H54 (cell line): ENCODE results near the gene CTNNA3.

ENCODE experiments used
- DNase-seq: peaks from one replicate; pipeline ENCODE4 v3.0.0; 2011; ENCODE audit warnings: low spot score, mixed read lengths; ENCODE audit not compliant: insufficient read length
- FAIRE-seq: peaks from 3 replicates; lab custom pipeline; 2011; peaks lifted over from hg19 to GRCh38; lab: Jason Lieb, UNC
- POLR2A ChIP-seq: IDR thresholded peaks from 2 replicates; pipeline ENCODE4 v1.6.1; 2011; ENCODE audit warnings: low read depth, mild to moderate bottlenecking, low read length

The CTNNA3 gene

DNA sequence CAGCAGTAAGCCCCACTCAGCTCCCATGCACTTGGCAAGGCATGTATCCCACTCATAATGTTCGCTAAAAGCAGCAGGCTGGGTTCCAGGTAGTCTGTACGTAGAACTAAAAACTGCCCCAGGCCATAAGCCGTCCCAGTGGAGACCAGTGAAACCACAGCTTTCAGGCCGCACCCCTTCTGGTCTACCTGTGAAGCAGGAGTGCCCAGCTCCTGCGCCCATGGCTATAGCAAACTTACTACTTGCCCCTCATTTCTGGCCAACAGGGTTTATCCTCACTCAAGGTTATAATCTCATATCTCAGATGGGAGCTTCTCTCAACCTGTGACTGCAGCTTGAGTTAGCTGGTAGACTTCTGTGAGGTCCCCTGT is 1108.3 kb downstream of the CTNNA3 start:
- FAIRE-seq (no peak), DNase-seq (no peak)
- TF ChIP-seq POLR2A: no peak

DNA sequence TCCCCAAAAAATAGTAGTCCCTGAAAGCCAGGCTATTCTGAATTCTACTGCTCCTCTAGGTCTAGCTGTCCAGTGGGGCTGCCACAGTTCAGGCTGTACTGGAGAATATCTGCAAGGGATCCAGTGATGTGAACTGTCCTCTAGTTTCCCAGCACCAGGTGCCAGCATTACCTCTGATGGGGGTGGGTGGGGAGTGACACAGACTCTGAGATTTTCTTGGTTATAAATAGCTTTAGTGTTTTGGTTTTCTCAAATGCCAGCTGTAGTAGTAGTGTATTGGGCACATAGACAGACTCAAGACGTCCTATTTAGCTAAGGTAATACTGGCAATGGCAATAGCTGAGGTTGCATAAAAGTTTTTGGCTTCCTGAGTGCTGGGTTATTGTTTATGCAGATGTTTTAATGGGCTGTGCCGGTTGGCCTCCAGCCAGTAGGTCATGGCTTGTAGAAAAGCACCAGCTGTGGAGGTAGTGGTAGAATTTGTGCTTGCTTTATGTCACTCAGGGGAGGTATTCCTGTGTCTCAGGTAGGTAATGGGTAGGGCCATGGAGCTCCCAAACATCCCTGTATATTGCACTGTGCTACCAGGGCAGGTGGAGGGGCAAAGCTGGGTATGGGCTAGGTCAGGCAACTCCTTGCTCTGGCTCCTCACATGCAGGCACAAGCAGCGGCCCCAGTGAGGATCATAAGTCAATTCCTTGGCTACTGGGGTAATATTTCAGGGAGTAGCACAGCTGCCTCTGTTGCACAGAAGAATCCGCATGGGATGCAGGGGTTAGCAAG is 1108.9 kb downstream of the CTNNA3 start:
- no peak for FAIRE-seq
- no peak for TF ChIP-seq POLR2A
- no peak for DNase-seq

- TF ChIP-seq POLR2A: no peak
- DNase-seq: no peak
- FAIRE-seq: no peak
Measured at GRCh38 chr10:66586073-66586472, 1109.9 kb downstream of the CTNNA3 start.

GRCh38 chr10:66575251-66575855 is 1120.6 kb downstream of the CTNNA3 start:
- DNase-seq (no peak), FAIRE-seq (peak; percentile 15)
- TF ChIP-seq POLR2A: no peak

GRCh38 chr10:66572700-66573099 is 1123.3 kb downstream of the CTNNA3 start:
- DNase-seq (no peak), FAIRE-seq (peak; percentile 11)
- TF ChIP-seq POLR2A: no peak

DNA sequence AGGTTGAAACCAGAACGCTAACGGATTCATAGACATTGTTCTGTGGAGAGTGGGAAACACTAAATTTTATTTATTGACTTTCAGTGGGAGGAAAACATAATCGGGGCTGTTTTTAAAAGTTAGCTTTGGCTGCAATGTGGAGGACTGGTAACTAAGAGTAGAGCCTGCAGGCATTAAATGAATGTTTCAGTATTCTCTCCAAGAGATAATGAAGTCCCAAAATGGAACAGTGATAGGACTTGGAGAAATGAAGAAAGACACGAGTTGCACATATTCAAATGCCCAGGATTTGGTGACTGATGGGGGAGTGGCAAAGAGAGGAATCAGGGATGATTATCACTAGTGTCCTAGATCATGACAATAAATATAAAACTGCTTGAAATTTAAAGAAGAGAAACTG is 1130.0 kb downstream of the CTNNA3 start:
- no peak for TF ChIP-seq POLR2A
- FAIRE-seq (no peak), DNase-seq (no peak)

GRCh38 chr10:66564287-66564686 is 1131.7 kb downstream of the CTNNA3 start:
- no peak for TF ChIP-seq POLR2A
- FAIRE-seq: peak; percentile 75
- no peak for DNase-seq

DNA sequence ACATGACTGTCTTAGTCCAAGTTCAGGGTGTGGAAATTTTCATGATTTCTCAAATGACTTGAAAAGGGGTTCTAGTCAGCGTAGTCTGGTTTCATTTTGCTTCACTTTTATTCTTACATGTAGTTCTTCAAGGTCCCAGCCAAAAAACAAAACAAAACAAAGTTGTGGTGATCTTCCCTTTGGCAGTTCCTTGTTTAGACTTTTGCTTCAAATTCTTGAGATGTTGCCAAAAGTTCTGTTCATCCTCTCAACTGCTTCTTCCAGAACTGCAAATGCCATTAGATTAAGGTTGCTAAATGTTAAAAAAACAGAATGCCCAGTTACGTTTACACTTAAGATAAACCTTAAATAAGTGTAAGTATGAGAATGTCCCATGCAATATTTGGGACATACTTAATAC is 1140.9 kb downstream of the CTNNA3 start:
- TF ChIP-seq POLR2A: no peak
- no peak for DNase-seq
- peak; percentile 62 for FAIRE-seq

DNA sequence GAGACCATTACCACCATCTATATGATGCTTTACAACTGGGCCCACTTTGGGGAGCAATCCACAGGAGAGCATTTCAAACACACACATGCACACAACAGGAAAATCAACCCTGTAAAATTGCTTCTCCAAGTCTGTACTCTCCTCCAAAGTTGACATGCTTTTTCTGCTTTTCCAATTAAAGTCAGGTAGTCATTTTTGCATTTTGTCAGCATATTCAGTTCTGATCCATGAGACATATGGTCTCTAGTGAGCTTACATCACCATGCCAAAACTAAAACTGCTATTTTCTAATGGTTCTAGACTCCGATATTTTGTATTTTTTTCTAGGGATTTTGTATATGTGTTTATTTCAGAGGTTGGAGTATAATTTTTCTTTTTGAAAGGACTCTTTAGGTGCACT is 1143.7 kb downstream of the CTNNA3 start:
- DNase-seq (no peak), FAIRE-seq (no peak)
- TF ChIP-seq POLR2A: no peak

GRCh38 chr10:66550351-66550750 is 1145.6 kb downstream of the CTNNA3 start:
- no peak for DNase-seq
- FAIRE-seq: no peak
- TF ChIP-seq POLR2A: no peak

- DNase-seq (no peak), FAIRE-seq (peak; percentile 11)
- no peak for TF ChIP-seq POLR2A
Measured at GRCh38 chr10:66538908-66539307, 1157.1 kb downstream of the CTNNA3 start.

DNA sequence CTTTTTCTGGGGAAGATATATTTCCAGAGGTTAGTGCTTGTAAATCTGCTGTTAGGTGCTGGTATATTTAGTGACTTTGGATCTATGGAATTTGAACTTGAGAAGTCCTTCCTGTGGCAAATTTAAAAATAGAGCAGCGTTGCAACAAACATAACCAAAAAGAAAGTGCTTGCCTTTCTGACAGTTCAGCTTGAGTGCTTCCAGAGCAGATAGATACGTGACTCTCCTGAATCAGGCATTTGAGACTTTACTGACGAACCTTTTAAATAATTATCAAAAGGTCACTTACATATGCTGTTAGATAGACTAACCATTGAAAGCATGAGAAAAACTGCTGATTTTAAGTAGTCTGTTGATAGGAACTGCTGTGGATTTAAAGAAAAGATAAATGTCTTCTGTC is 1157.6 kb downstream of the CTNNA3 start:
- no peak for DNase-seq
- TF ChIP-seq POLR2A: no peak
- no peak for FAIRE-seq

- TF ChIP-seq POLR2A: no peak
- peak; percentile 52 for FAIRE-seq
- no peak for DNase-seq
Measured at GRCh38 chr10:66537186-66537585, 1158.8 kb downstream of the CTNNA3 start.

DNA sequence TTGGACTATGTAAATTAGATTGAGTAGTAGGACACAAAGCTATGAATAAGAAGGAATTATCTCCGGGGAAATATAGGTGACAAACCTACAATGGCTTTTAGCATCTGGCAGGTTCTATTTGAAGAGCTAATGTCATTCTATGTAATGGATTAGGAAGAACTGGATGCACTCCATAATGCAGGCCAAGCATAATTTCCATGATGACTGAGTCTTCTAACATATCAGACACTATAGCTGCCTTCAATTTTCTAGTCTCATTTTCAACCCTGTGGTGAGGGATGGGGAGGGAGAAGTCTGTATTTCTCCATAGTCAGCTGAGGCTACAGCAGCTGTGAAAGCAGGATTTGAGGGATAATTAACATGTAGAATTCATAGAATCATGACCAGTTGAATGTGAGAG is 1160.6 kb downstream of the CTNNA3 start:
- DNase-seq (no peak), FAIRE-seq (peak; percentile 38)
- TF ChIP-seq POLR2A: no peak

GRCh38 chr10:66534866-66535265 is 1161.1 kb downstream of the CTNNA3 start:
- TF ChIP-seq POLR2A: no peak
- DNase-seq: no peak
- FAIRE-seq: no peak
